ENCODE measurements around the gene PTPRU. TPM values are rescaled to one million over a fixed set of nuclear protein-coding genes. Genes with fewer than 3 reads are reported as not detected.
A peak's percentile ranks its signal among the peaks of the same experiment; 100 is the strongest.

PTPRU gene
- total and polyA plus RNA-seq, 2 of the 8 experiments (the other 6 are each of a cell fraction or from before 2014, with no cell fraction given) = 33.8 to 41.8 TPM

DNA sequence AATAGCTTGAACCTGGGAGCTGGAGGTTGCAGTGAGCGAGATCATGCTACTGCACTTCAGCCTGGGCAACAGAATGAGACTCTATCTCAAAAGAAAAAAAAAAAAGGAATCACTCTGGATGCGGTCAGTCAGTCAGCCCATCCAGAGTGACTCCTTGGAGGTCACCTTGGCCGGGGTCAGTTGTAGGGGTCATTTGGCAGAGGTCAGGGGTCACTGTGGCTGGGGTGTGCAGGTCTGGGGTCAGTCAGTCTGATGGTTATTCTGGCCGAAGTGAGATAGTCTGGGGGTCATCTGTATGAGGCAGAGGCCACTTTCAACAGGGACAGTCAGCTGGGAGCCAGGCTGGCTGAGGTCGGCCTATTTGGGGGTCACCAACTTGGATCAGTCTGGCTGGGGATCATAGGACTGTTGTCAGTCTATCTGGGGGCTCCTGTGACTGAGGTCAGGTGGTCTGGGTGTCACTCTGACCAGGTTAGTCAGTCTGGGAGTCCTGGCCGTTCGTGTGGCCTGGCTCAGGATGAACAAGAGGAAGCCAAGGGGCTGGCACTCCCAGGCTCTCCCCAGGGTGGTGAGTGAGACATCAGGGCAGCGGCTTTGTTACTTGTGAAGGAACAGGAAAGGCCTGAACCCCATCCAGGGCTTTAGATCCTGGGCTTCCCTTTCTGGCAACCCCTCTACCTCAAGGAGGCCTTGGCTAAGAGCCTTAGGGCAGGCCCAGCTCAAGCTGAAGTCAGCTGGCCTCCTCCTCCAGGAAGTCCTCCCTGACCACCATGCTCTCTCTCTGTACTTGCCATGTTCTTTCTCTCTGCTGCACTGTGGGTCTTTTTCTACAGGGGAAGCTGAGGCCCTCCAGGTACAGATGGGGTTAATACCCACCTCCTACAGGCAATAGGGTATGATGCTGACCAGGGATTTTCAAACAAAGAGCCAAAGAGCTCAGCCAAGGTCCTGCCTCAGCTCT is 15.1 kb downstream of the PTPRU start:
- H2BK120ac ChIP-seq (replicated peaks; ENCODE audit: low read depth, low read length) = no peak overlapping the region
- H3K4me1 ChIP-seq (replicated peaks in 1 of 4; ENCODE audit: control insufficient read depth in 3 of 4, insufficient read depth in 4 of 4, low read length in 3 of 4) = peaks cover 15 to 24% (median 20%) of the 10 kb centered on the region in 4 experiments
- no peak overlapping the region for H3K14ac ChIP-seq (ENCODE audit: insufficient read length)
- H3K4ac ChIP-seq (replicated peaks; ENCODE audit: insufficient read length, low read depth, low read length) = peak overlapping the region; percentile 10
- peak overlapping the region; percentile 83; the same call in 1 of the 2 replicates for H2BK20ac ChIP-seq (ENCODE audit: low read length)
- H2BK5ac ChIP-seq (ENCODE audit: low read depth, low read length) = peak overlapping the region; percentile 99; the same call in 1 of the 2 replicates
- no peak overlapping the region for H3K18ac ChIP-seq (ENCODE audit: extremely low read depth, low read length)
- no peak for FAIRE-seq
- no peaks in the 10 kb centered on the region; a peak in 1 of 7 replicates for H3K27me3 ChIP-seq (replicated peaks in 1 of 4; ENCODE audit: control insufficient read depth in 3 of 4, extremely low read depth in 1 of 4, insufficient read depth in 3 of 4, low read length in 3 of 4)
- peak overlapping the region; percentile 66 for H4K91ac ChIP-seq (replicated peaks; ENCODE audit: insufficient read length, low read length)
- no peak overlapping the region for H4K5ac ChIP-seq (ENCODE audit: insufficient read length, low read depth, low read length)
- no peaks in the 10 kb centered on the region for H3K9me3 ChIP-seq (ENCODE audit: insufficient read depth in 2 of 2, low read depth in 1 of 2, low read length in 1 of 2)
- H3K9ac ChIP-seq (replicated peaks in 1 of 4; ENCODE audit: extremely low read depth in 1 of 4, low read depth in 3 of 4, low read length in 3 of 4) = no peak overlapping the region
- H4K8ac ChIP-seq (ENCODE audit: extremely low read depth, insufficient read depth, low read length) = no peak overlapping the region; the same call in 1 of the 2 replicates
- peaks cover 7% of the 10 kb centered on the region for H3K79me1 ChIP-seq (ENCODE audit: low read depth, low read length)
- H3K23ac ChIP-seq (ENCODE audit: insufficient read length) = no peak overlapping the region
- ChIA-PET CTCF (ENCODE audit: partially characterized antibody) (interaction anchor here (0.6 to 3.7 kb wide), 11 partner anchors 9 to 355 kb away, joined by 3 to 17 read pairs (median 6); partner anchors contain the start of gene PTPRU), POLR2A (ENCODE audit: partially characterized antibody) (interaction anchor here (1.1 to 2.4 kb wide), 4 partner anchors 8 to 74 kb away, joined by 3 to 11 read pairs (median 5); no protein-coding TSS in a partner anchor)
- 91% methylated on average over 8 of the region's 8 CpGs; no CpG with 5 or more reads in 1 of the 2 experiments for WGBS, 2 experiments (ENCODE audit: extremely low coverage in 1 of 2, insufficient coverage in 1 of 2, insufficient read length in 1 of 2, insufficient replicate concordance in 2 of 2, low coverage in 1 of 2, low lambda C conversion rate in 2 of 2, missing lambda C conversion rate in 1 of 2)
- H2BK15ac ChIP-seq (ENCODE audit: low read length) = peak overlapping the region; percentile 36; the same call in 1 of the 2 replicates
- H3K23me2 ChIP-seq (ENCODE audit: low read depth, low read length) = peaks cover 2% of the 10 kb centered on the region; the same call in 1 of the 2 replicates
- H3K79me2 ChIP-seq (ENCODE audit: control insufficient read depth in 1 of 2, insufficient read depth in 2 of 2, low read length in 2 of 2) = no peaks in the 10 kb centered on the region
- H3K27ac ChIP-seq (ENCODE audit: low read depth, low read length) = 0 out of 2 replicates have a peak overlapping the region, but pooled peaks have one; percentile 27
- peak overlapping the region; percentile 100 for H2BK12ac ChIP-seq (ENCODE audit: low read depth, low read length)
- DNase-seq (ENCODE audit: low read depth in 1 of 2, low spot score in 2 of 2) = no peak
- H3K4me3 ChIP-seq (ENCODE audit: extremely low read depth in 1 of 4, insufficient read depth in 2 of 4, low read depth in 3 of 4, low read length in 4 of 4) = no peak overlapping the region
- H2AK5ac ChIP-seq (ENCODE audit: low read depth, low read length) = peak overlapping the region; percentile 97
- no peak overlapping the region for H3K4me2 ChIP-seq (ENCODE audit: insufficient read depth in 1 of 2, low read depth in 2 of 2, low read length in 2 of 2)
- no peaks in the 10 kb centered on the region for H4K20me1 ChIP-seq (replicated peaks in 1 of 2; ENCODE audit: control insufficient read depth in 1 of 2, insufficient read depth in 2 of 2, low read length in 2 of 2)
- no peaks in the 10 kb centered on the region for H3K36me3 ChIP-seq (ENCODE audit: control insufficient read depth in 2 of 4, insufficient read depth in 4 of 4, low read length in 3 of 4)
- H3K56ac ChIP-seq (replicated peaks; ENCODE audit: insufficient read length, low read depth, low read length) = no peak overlapping the region
- H2AFZ ChIP-seq (ENCODE audit: low read length) = no peak overlapping the region
- TF ChIP-seq SRF (IDR thresholded peaks at IDR 0.05; ENCODE audit: low read depth, low read length) (no peak), YY1 (IDR thresholded peaks at IDR 0.05; ENCODE audit: low read depth, low read length) (no peak), MAFK (IDR thresholded peaks at IDR 0.05; ENCODE audit: low read depth, low read length) (no peak), CTBP2 (IDR thresholded peaks at IDR 0.05; ENCODE audit: borderline replicate concordance, insufficient read depth, insufficient read length, low read length) (no peak), HDAC2 (IDR thresholded peaks at IDR 0.05; ENCODE audit: borderline replicate concordance in 1 of 2, low read depth in 2 of 2, low read length in 2 of 2) (no peak), SIX5 (IDR thresholded peaks at IDR 0.05; ENCODE audit: low read depth, low read length) (no peak), CEBPB (IDR thresholded peaks at IDR 0.05; ENCODE audit: low read depth, low read length) (no peak), CBX8 (IDR thresholded peaks at IDR 0.05; ENCODE audit: borderline replicate concordance, low read depth, low read length) (no peak)

Data from H1 (cell line).